K562 (cell line): ENCODE measurements around the gene SLC9B2. TPM values are rescaled to one million over a fixed set of nuclear protein-coding genes. Genes with fewer than 3 reads are reported as not detected.
A peak's percentile ranks its signal among the peaks of the same experiment; 100 is the strongest.

ENCODE experiments used
- GATAD2B ChIP-seq: fragments of 450-650 bp; IDR thresholded peaks from 2 replicates; pipeline ENCODE4 v1.6.1; 2017; ENCODE audit warnings: mild to moderate bottlenecking, borderline replicate concordance
- ILK ChIP-seq: fragments of 450-650 bp; IDR thresholded peaks from 2 replicates; pipeline ENCODE4 v1.6.1; 2016; ENCODE audit warnings: missing genetic modification characterization, low read depth, mild to moderate bottlenecking, missing compliant biosample characterization, moderate library complexity, borderline replicate concordance
- KDM4B ChIP-seq, 2 experiments: fragments of 450-650 bp in 1 of 2; sonication (generic) in 1 of 2; IDR thresholded peaks; 2 replicates each; pipeline ENCODE4 v1.6.1; 2016 to 2017; ENCODE audit warnings: borderline replicate concordance in 2 of 2, antibody characterized with exemption in 1 of 2, low read depth in 1 of 2, mild to moderate bottlenecking in 1 of 2
- SIX5 ChIP-seq, 2 experiments: IDR thresholded peaks; 2 replicates each; pipeline ENCODE4 v1.6.1; 2011; ENCODE audit warnings: low read length in 2 of 2, borderline replicate concordance in 1 of 2, low read depth in 1 of 2, mild to moderate bottlenecking in 1 of 2, moderate library complexity in 1 of 2; ENCODE audit not compliant: insufficient read depth in 1 of 2
- SMC3 ChIP-seq: conservative IDR thresholded peaks from 2 replicates; pipeline ENCODE4 v1.6.1; 2011; ENCODE audit warnings: low read depth, low read length, improper control_type of control experiment; ENCODE audit not compliant: insufficient read depth
- ZNF316 ChIP-seq: fragments of 450-650 bp; IDR thresholded peaks from 2 replicates; pipeline ENCODE4 v1.6.1; 2016
- ZNF444 ChIP-seq: fragments of 250-450 bp; sonication (Bioruptor Pico); IDR thresholded peaks from 2 replicates; pipeline ENCODE4 v1.4.0; 2020; ENCODE audit warnings: mild to moderate bottlenecking, moderate library complexity
- polyA plus RNA-seq, 8 experiments: library from polyadenylated mRNA; depleted of rRNA in 4 of 8; stranded (reverse) in 5 of 8; unstranded in 3 of 8; fragments of >200 nt; fragmentation: Nextera tagmentation in 2 of 8; fragmentation: Illumina TruSeq in 1 of 8; extraction: Ambion mirVana in 2 of 8; extraction: Trizol in 1 of 8; gene quantifications; 2 replicates each; pipeline versions ENCODE4 v1.2.1 to v1.2.3, GENCODE V29; 2011 to 2014; ENCODE audit warnings: inconsistent platforms in 1 of 8, missing spikeins in 1 of 8
- total RNA-seq, 7 experiments: library from RNA; depleted of rRNA in 6 of 7; stranded (reverse); fragments of >200 nt in 6 of 7; fragmentation: Illumina TruSeq in 2 of 7; extraction: Trizol in 2 of 7; gene quantifications; 2 replicates each; pipeline versions ENCODE4 v1.2.1 to v1.2.3, GENCODE V29; 2011 to 2021; ENCODE audit warnings: low replicate concordance in 1 of 7
- TF ChIP-seq, protein P1 (sequence below): fragments of 450-650 bp; formaldehyde crosslinking; IDR thresholded peaks from 2 replicates; pipeline ENCODE4 v1.4.0; 2020; ENCODE audit warnings: mild to moderate bottlenecking, moderate library complexity
- TF ChIP-seq, protein P2 (sequence below): IDR thresholded peaks from 2 replicates; pipeline ENCODE4 v1.6.1; 2012; ENCODE audit warnings: low read depth, low read length, improper control_type of control experiment, borderline replicate concordance
- TF ChIP-seq, protein P3 (sequence below): fragments of 250-450 bp; sonication (Bioruptor Pico); IDR thresholded peaks from 2 replicates; pipeline ENCODE4 v1.4.0; 2020
- TF ChIP-seq, protein P4 (sequence below): fragments of 450-650 bp; IDR thresholded peaks from 2 replicates; pipeline ENCODE4 v1.6.1; 2016; ENCODE audit warnings: mild to moderate bottlenecking
- TF ChIP-seq, protein P5 (sequence below), 2 experiments: IDR thresholded peaks; 2 replicates each; pipeline ENCODE4 v1.6.1; 2011; ENCODE audit warnings: borderline replicate concordance in 1 of 2, control low read depth in 1 of 2, low read depth in 1 of 2, low read length in 1 of 2, mild to moderate bottlenecking in 1 of 2, mixed read lengths in 1 of 2, moderate library complexity in 1 of 2; ENCODE audit not compliant: insufficient read depth in 1 of 2, insufficient read length in 1 of 2, poor library complexity in 1 of 2, severe bottlenecking in 1 of 2; ENCODE audit errors: extremely low read depth in 1 of 2
- TF ChIP-seq, protein P6 (sequence below), 2 experiments: fragments of 450-650 bp in 1 of 2; sonication (generic) in 1 of 2; formaldehyde crosslinking; conservative IDR thresholded peaks; 2 replicates each; pipeline versions ENCODE4 v1.4.0 to v1.8.1; 2020 to 2022; ENCODE audit warnings: mild to moderate bottlenecking in 1 of 2, missing genetic modification reagents in 1 of 2

The SLC9B2 gene
- total and polyA plus RNA-seq, 9 of the 15 experiments (the other 6 are each of a cell fraction or from before 2014, with no cell fraction given) = 6.6 to 14.6 (median 11.4) TPM

DNA sequence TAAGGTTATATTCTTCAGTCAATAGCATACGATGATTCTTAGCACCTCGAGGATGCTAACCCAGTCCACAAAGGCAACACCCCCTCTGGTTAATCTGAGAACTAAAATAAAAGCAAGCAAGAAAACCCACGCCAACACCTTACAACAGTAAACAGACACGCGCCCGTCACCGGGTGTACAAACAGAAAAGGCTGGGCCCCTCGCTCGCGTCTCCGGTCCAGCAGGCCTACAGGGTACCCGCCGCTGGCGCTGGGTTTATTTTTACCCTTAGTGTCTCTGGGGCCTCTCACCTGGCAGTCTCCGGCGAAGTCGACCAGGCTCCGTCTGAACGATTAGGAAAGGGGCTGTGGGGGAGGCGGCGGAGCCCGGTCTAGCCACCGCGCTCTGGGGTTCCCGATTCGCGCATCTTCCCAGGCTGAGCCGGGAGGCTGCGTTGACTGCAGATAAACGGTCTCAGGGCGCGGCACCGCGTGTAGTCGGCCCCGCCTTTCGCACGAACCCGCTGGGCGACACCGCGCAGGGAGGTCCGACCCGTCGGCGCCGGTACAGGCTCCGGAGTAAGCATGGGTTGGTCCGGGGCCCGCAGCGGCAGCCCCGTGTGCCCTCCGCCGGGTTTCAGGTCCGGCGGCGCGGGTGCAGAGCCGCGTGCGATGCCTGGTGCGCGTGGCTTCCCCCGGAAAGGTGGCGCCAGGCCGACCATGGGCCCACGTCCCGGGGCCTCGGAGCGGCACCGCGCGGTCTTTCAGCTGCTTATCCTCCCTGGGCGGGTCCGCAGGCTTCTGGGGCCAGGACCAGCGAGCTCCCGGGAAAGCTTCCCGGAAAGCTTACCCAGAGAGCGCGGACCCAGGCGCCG is 441 bp downstream of the SLC9B2 start (continued):
- TF ChIP-seq, protein P1, sequence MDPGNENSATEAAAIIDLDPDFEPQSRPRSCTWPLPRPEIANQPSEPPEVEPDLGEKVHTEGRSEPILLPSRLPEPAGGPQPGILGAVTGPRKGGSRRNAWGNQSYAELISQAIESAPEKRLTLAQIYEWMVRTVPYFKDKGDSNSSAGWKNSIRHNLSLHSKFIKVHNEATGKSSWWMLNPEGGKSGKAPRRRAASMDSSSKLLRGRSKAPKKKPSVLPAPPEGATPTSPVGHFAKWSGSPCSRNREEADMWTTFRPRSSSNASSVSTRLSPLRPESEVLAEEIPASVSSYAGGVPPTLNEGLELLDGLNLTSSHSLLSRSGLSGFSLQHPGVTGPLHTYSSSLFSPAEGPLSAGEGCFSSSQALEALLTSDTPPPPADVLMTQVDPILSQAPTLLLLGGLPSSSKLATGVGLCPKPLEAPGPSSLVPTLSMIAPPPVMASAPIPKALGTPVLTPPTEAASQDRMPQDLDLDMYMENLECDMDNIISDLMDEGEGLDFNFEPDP (CRISPR knock-in tag) = no peak
- TF ChIP-seq, protein P2, sequence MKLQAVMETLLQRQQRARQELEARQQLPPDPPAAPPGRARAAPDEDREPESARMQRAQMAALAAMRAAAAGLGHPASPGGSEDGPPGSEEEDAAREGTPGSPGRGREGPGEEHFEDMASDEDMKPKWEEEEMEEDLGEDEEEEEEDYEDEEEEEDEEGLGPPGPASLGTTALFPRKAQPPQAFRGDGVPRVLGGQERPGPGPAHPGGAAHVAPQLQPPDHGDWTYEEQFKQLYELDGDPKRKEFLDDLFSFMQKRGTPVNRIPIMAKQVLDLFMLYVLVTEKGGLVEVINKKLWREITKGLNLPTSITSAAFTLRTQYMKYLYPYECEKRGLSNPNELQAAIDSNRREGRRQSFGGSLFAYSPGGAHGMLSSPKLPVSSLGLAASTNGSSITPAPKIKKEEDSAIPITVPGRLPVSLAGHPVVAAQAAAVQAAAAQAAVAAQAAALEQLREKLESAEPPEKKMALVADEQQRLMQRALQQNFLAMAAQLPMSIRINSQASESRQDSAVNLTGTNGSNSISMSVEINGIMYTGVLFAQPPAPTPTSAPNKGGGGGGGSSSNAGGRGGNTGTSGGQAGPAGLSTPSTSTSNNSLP = no peak
- TF ChIP-seq, protein P3, sequence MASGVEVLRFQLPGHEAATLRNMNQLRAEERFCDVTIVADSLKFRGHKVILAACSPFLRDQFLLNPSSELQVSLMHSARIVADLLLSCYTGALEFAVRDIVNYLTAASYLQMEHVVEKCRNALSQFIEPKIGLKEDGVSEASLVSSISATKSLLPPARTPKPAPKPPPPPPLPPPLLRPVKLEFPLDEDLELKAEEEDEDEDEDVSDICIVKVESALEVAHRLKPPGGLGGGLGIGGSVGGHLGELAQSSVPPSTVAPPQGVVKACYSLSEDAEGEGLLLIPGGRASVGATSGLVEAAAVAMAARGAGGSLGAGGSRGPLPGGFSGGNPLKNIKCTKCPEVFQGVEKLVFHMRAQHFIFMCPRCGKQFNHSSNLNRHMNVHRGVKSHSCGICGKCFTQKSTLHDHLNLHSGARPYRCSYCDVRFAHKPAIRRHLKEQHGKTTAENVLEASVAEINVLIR (CRISPR knock-in tag) = no peak
- TF ChIP-seq, protein P4, sequence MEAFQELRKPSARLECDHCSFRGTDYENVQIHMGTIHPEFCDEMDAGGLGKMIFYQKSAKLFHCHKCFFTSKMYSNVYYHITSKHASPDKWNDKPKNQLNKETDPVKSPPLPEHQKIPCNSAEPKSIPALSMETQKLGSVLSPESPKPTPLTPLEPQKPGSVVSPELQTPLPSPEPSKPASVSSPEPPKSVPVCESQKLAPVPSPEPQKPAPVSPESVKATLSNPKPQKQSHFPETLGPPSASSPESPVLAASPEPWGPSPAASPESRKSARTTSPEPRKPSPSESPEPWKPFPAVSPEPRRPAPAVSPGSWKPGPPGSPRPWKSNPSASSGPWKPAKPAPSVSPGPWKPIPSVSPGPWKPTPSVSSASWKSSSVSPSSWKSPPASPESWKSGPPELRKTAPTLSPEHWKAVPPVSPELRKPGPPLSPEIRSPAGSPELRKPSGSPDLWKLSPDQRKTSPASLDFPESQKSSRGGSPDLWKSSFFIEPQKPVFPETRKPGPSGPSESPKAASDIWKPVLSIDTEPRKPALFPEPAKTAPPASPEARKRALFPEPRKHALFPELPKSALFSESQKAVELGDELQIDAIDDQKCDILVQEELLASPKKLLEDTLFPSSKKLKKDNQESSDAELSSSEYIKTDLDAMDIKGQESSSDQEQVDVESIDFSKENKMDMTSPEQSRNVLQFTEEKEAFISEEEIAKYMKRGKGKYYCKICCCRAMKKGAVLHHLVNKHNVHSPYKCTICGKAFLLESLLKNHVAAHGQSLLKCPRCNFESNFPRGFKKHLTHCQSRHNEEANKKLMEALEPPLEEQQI = no peak
- TF ChIP-seq ILK (no peak), SIX5 (IDR thresholded peaks at IDR 0.05; ENCODE audit: borderline replicate concordance in 1 of 2, insufficient read depth in 1 of 2, low read depth in 1 of 2, low read length in 2 of 2) (no peak), GATAD2B (0 out of 2 replicates have a peak, but pooled peaks have one; percentile 39), ZNF316 (no peak), KDM4B (IDR thresholded peaks at IDR 0.05; ENCODE audit: borderline replicate concordance in 2 of 2, low read depth in 1 of 2) (no peak; a peak in 1 of 4 replicates), SMC3 (no peak), ZNF444 (CRISPR knock-in tag) (no peak)
- TF ChIP-seq, protein P5, sequence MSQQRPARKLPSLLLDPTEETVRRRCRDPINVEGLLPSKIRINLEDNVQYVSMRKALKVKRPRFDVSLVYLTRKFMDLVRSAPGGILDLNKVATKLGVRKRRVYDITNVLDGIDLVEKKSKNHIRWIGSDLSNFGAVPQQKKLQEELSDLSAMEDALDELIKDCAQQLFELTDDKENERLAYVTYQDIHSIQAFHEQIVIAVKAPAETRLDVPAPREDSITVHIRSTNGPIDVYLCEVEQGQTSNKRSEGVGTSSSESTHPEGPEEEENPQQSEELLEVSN (IDR thresholded peaks at IDR 0.05; ENCODE audit: borderline replicate concordance in 1 of 2, extremely low read depth in 1 of 2, insufficient read depth in 1 of 2, insufficient read length in 1 of 2, low read depth in 1 of 2, low read length in 1 of 2, poor library complexity in 1 of 2, severe bottlenecking in 1 of 2) = peak; percentile 94 to 95
- TF ChIP-seq, protein P6, sequence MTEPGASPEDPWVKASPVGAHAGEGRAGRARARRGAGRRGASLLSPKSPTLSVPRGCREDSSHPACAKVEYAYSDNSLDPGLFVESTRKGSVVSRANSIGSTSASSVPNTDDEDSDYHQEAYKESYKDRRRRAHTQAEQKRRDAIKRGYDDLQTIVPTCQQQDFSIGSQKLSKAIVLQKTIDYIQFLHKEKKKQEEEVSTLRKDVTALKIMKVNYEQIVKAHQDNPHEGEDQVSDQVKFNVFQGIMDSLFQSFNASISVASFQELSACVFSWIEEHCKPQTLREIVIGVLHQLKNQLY (CRISPR knock-in tag; conservative IDR thresholded peaks at IDR 0.05) = no peak
